Activated naive CD8-positive, alpha-beta T cell treated with anti-CD3 and anti-CD28 coated beads for 36 hours (primary cell): ENCODE data around the gene KRT83. TPM values are rescaled to one million over a fixed set of nuclear protein-coding genes. Genes with fewer than 3 reads are reported as not detected.

Experiments used
- total RNA-seq, 2 experiments: library from RNA; stranded (reverse); gene quantifications; one replicate each; pipeline ENCODE4 v1.2.3, GENCODE V29; 2021

The KRT83 gene
- total RNA-seq, 2 experiments from 2014 or later = not detected

Other genes starting within 250 kb of the KRT83 start
- gene SMIM41, start 241.7 kb downstream of the KRT83 start, total RNA-seq = not detected
- not detected for gene KRT80, start 129.4 kb downstream of the KRT83 start, total RNA-seq
- gene KRT7, start 88.2 kb downstream of the KRT83 start, total RNA-seq = 1 to 10 TPM; 2.4 to 6.5 TPM
- not detected for gene KRT86, start 46.8 kb downstream of the KRT83 start, total RNA-seq
- gene KRT81, start 29.9 kb downstream of the KRT83 start, total RNA-seq = not detected
- gene KRT85, start 46.1 kb upstream of the KRT83 start, total RNA-seq = not detected
- not detected for gene KRT84, start 64.3 kb upstream of the KRT83 start, total RNA-seq
- gene KRT82, start 84.9 kb upstream of the KRT83 start, total RNA-seq = not detected
- not detected for gene KRT75, start 113.0 kb upstream of the KRT83 start, total RNA-seq
- gene KRT6B, start 130.7 kb upstream of the KRT83 start, total RNA-seq = not detected
- not detected for gene KRT6C, start 152.4 kb upstream of the KRT83 start, total RNA-seq
- gene KRT6A, start 171.9 kb upstream of the KRT83 start, total RNA-seq = not detected
- not detected for gene KRT5, start 199.0 kb upstream of the KRT83 start, total RNA-seq
- not detected for gene KRT71, start 231.7 kb upstream of the KRT83 start, total RNA-seq